ENCODE results near the gene HEBP2. TPM values are rescaled to one million over a fixed set of nuclear protein-coding genes. Genes with fewer than 3 reads are reported as not detected.

HEBP2 gene
- total RNA-seq, 1 donor from 2014 or later: 162 TPM

- ATAC-seq: no peak
Observed at GRCh38 chr6:138397128-138398122, 6.6 kb upstream of the HEBP2 start.

- ATAC-seq: no peak
Observed at GRCh38 chr6:138400326-138400725, 3.7 kb upstream of the HEBP2 start.

GRCh38 chr6:138401960-138402837 lies 1.8 kb upstream of the HEBP2 start:
- no peak for ATAC-seq

GRCh38 chr6:138402838-138403187 lies 1.2 kb upstream of the HEBP2 start:
- no peak for ATAC-seq

- peak; percentile 30 for ATAC-seq
Observed at GRCh38 chr6:138403324-138403800, 661 bp upstream of the HEBP2 start.

- peak; percentile 5 for ATAC-seq
Observed at GRCh38 chr6:138404666-138405337, 779 bp downstream of the HEBP2 start.

- no peak for ATAC-seq
Observed at GRCh38 chr6:138405816-138406413, 1.9 kb downstream of the HEBP2 start.

GRCh38 chr6:138406443-138406842 lies 2.4 kb downstream of the HEBP2 start:
- ATAC-seq: no peak

- ATAC-seq: peak; percentile 53
Observed at GRCh38 chr6:138410048-138410735, 6.2 kb downstream of the HEBP2 start.

- ATAC-seq: peak; percentile 74
Observed at GRCh38 chr6:138410972-138411880, 7.2 kb downstream of the HEBP2 start.

GRCh38 chr6:138415125-138415524 lies 11.1 kb downstream of the HEBP2 start:
- no peak for ATAC-seq

GRCh38 chr6:138416206-138416605 lies 12.2 kb downstream of the HEBP2 start:
- no peak for ATAC-seq

GRCh38 chr6:138417493-138418117 lies 13.6 kb downstream of the HEBP2 start:
- no peak for ATAC-seq

GRCh38 chr6:138418118-138418742 lies 14.2 kb downstream of the HEBP2 start:
- no peak for ATAC-seq

- no peak for ATAC-seq
Observed at GRCh38 chr6:138419766-138420165, 15.7 kb downstream of the HEBP2 start.

- ATAC-seq: no peak
Observed at GRCh38 chr6:138420356-138420755, 16.3 kb downstream of the HEBP2 start.

GRCh38 chr6:138421089-138421488 lies 17.1 kb downstream of the HEBP2 start:
- ATAC-seq: no peak

GRCh38 chr6:138421608-138422007 lies 17.6 kb downstream of the HEBP2 start:
- ATAC-seq: no peak

- ATAC-seq: no peak
Observed at GRCh38 chr6:138422861-138423260, 18.8 kb downstream of the HEBP2 start.

Data from esophagus mucosa (tissue), 1 donor.